Measurements from ENCODE around the gene CTDP1. TPM values are rescaled to one million over a fixed set of nuclear protein-coding genes. Genes with fewer than 3 reads are reported as not detected.

Gene CTDP1
- total RNA-seq, 4 donors from 2014 or later, result 18.6 to 35.3 (median 27.4) TPM

GRCh38 chr18:79683626-79684282, 4.2 kb downstream of the CTDP1 start:
- H3K36me3 ChIP-seq, result no peaks in the 10 kb centered on the region

GRCh38 chr18:79684283-79684631, 4.7 kb downstream of the CTDP1 start:
- WGBS, result 89% methylated on average over 10 of the region's 10 CpGs
- Histone ChIP-seq H3K27ac (no peak overlapping the region), H3K4me1 (peaks cover 30% of the 10 kb centered on the region), H3K36me3 (no peaks in the 10 kb centered on the region), H3K4me3 (no peak overlapping the region), H3K9me3 (no peaks in the 10 kb centered on the region), H3K27me3 (no peaks in the 10 kb centered on the region)
- DNase-seq (ENCODE audit: low spot score in 2 of 2), result no peak
- no peak for TF ChIP-seq EP300 (IDR thresholded peaks at IDR 0.05)
- no peak for TF ChIP-seq POLR2A (IDR thresholded peaks at IDR 0.05)
- TF ChIP-seq POLR2AphosphoS5 (IDR thresholded peaks at IDR 0.05), result no peak
- TF ChIP-seq CTCF (IDR thresholded peaks at IDR 0.05), result no peak

More at GRCh38 chr18:79683626-79684282, 4.2 kb downstream of the CTDP1 start:
- no peaks in the 10 kb centered on the region for H3K9me3 ChIP-seq
- 90% methylated on average over 20 of the region's 21 CpGs for WGBS
- no peak overlapping the region for H3K27ac ChIP-seq
- H3K4me1 ChIP-seq, result peaks cover 30% of the 10 kb centered on the region
- TF ChIP-seq POLR2A (IDR thresholded peaks at IDR 0.05) (no peak), EP300 (IDR thresholded peaks at IDR 0.05) (no peak)
- DNase-seq (ENCODE audit: low spot score in 2 of 2), result no peak
- H3K27me3 ChIP-seq, result no peaks in the 10 kb centered on the region
- H3K4me3 ChIP-seq, result no peak overlapping the region

- peaks cover 30% of the 10 kb centered on the region for H3K4me1 ChIP-seq
- no peak overlapping the region for H3K27ac ChIP-seq
- no peaks in the 10 kb centered on the region for H3K27me3 ChIP-seq
- no peaks in the 10 kb centered on the region for H3K9me3 ChIP-seq
- no peak for DNase-seq (ENCODE audit: low spot score in 2 of 2)
- no peak overlapping the region for H3K4me3 ChIP-seq
- H3K36me3 ChIP-seq, result no peaks in the 10 kb centered on the region
- TF ChIP-seq POLR2AphosphoS5 (IDR thresholded peaks at IDR 0.05) (no peak), EP300 (IDR thresholded peaks at IDR 0.05) (no peak), CTCF (IDR thresholded peaks at IDR 0.05) (no peak), POLR2A (IDR thresholded peaks at IDR 0.05) (no peak)
- 67% methylated on average over 13 of the region's 13 CpGs for WGBS
Measured at GRCh38 chr18:79684787-79685186, 5.2 kb downstream of the CTDP1 start.

GRCh38 chr18:79685281-79685680, 5.7 kb downstream of the CTDP1 start:
- Histone ChIP-seq H3K9me3 (no peaks in the 10 kb centered on the region), H3K4me1 (peaks cover 30% of the 10 kb centered on the region), H3K27ac (no peak overlapping the region), H3K27me3 (no peaks in the 10 kb centered on the region), H3K4me3 (no peak overlapping the region), H3K36me3 (no peaks in the 10 kb centered on the region)
- 82% methylated on average over 8 of the region's 8 CpGs for WGBS
- no peak for TF ChIP-seq EP300 (IDR thresholded peaks at IDR 0.05)
- TF ChIP-seq CTCF (IDR thresholded peaks at IDR 0.05), result no peak
- TF ChIP-seq POLR2A (IDR thresholded peaks at IDR 0.05), result no peak
- no peak for TF ChIP-seq POLR2AphosphoS5 (IDR thresholded peaks at IDR 0.05)
- no peak for DNase-seq (ENCODE audit: low spot score in 2 of 2)

GRCh38 chr18:79685971-79686370, 6.4 kb downstream of the CTDP1 start:
- Histone ChIP-seq H3K27me3 (no peaks in the 10 kb centered on the region), H3K27ac (no peak overlapping the region), H3K36me3 (no peaks in the 10 kb centered on the region), H3K4me1 (peaks cover 25% of the 10 kb centered on the region), H3K9me3 (no peaks in the 10 kb centered on the region), H3K4me3 (no peak overlapping the region)
- DNase-seq (ENCODE audit: low spot score in 2 of 2), result no peak
- TF ChIP-seq POLR2A (IDR thresholded peaks at IDR 0.05) (no peak), CTCF (IDR thresholded peaks at IDR 0.05) (no peak), POLR2AphosphoS5 (IDR thresholded peaks at IDR 0.05) (no peak), EP300 (IDR thresholded peaks at IDR 0.05) (no peak)
- 80% methylated on average over 7 of the region's 7 CpGs for WGBS

- H3K4me1 ChIP-seq, result peaks cover 6% of the 10 kb centered on the region
- no peak for TF ChIP-seq EP300 (IDR thresholded peaks at IDR 0.05)
- TF ChIP-seq POLR2AphosphoS5 (IDR thresholded peaks at IDR 0.05), result no peak
- TF ChIP-seq CTCF (IDR thresholded peaks at IDR 0.05), result no peak
- no peak for TF ChIP-seq POLR2A (IDR thresholded peaks at IDR 0.05)
- DNase-seq (ENCODE audit: low spot score in 2 of 2), result no peak
- no peak overlapping the region for H3K27ac ChIP-seq
- no peak overlapping the region for H3K4me3 ChIP-seq
- no peaks in the 10 kb centered on the region for H3K27me3 ChIP-seq
- no peaks in the 10 kb centered on the region for H3K9me3 ChIP-seq
- 89% methylated on average over 7 of the region's 12 CpGs for WGBS
- H3K36me3 ChIP-seq, result no peaks in the 10 kb centered on the region
Measured at GRCh38 chr18:79687806-79688205, 8.2 kb downstream of the CTDP1 start.

All from suprapubic skin (tissue), 4 donors.